Activated CD8-positive, alpha-beta memory T cell treated with anti-CD3 and anti-CD28 coated beads for 1 hour (primary cell): Measurements from ENCODE around the gene LDLRAP1.

Source experiments
- DNase-seq, 2 donors: peaks; one replicate each; pipeline ENCODE4 v3.0.0-alpha.2; 2020; ENCODE audit warnings: low read depth in 1 of 2; ENCODE audit errors: extremely low read depth in 1 of 2

The LDLRAP1 gene

GRCh38 chr1:25523542-25523941 lies 19.9 kb upstream of the LDLRAP1 start:
- DNase-seq: no peak

GRCh38 chr1:25524568-25525360 lies 18.6 kb upstream of the LDLRAP1 start:
- DNase-seq: no peak

GRCh38 chr1:25525361-25525688 lies 18.1 kb upstream of the LDLRAP1 start:
- no peak for DNase-seq

- no peak for DNase-seq
Observed at GRCh38 chr1:25526753-25527152, 16.7 kb upstream of the LDLRAP1 start.

GRCh38 chr1:25527226-25527846 lies 16.1 kb upstream of the LDLRAP1 start:
- no peak for DNase-seq

- DNase-seq: no peak
Observed at GRCh38 chr1:25527946-25528595, 15.3 kb upstream of the LDLRAP1 start.

- no peak for DNase-seq
Observed at GRCh38 chr1:25528881-25529517, 14.4 kb upstream of the LDLRAP1 start.

GRCh38 chr1:25529518-25530185 lies 13.8 kb upstream of the LDLRAP1 start:
- no peak for DNase-seq

- no peak for DNase-seq
Observed at GRCh38 chr1:25530186-25531081, 13.0 kb upstream of the LDLRAP1 start.

- DNase-seq: no peak
Observed at GRCh38 chr1:25531082-25531461, 12.3 kb upstream of the LDLRAP1 start.

- DNase-seq: no peak
Observed at GRCh38 chr1:25532970-25533369, 10.4 kb upstream of the LDLRAP1 start.

GRCh38 chr1:25533775-25534409 lies 9.5 kb upstream of the LDLRAP1 start:
- DNase-seq: no peak

- DNase-seq: no peak
Observed at GRCh38 chr1:25534410-25534788, 9.0 kb upstream of the LDLRAP1 start.

GRCh38 chr1:25536124-25536523 lies 7.3 kb upstream of the LDLRAP1 start:
- no peak for DNase-seq

- DNase-seq: no peak
Observed at GRCh38 chr1:25537153-25537831, 6.1 kb upstream of the LDLRAP1 start.

GRCh38 chr1:25538191-25538767 lies 5.1 kb upstream of the LDLRAP1 start:
- no peak for DNase-seq

- DNase-seq: no peak
Observed at GRCh38 chr1:25540750-25541342, 2.6 kb upstream of the LDLRAP1 start.

- DNase-seq: no peak
Observed at GRCh38 chr1:25541425-25541824, 2.0 kb upstream of the LDLRAP1 start.
